NCI-H1092 (cell line): ENCODE data around the gene CAMKMT.
A peak's percentile ranks its signal among the peaks of the same experiment; 100 is the strongest.

ENCODE experiments used
- DNase-seq: peaks from one replicate; lab custom pipeline; 2025; lab: John Stamatoyannopoulos, UW

Gene CAMKMT

GRCh38 chr2:44361330-44362206 lies at the start of gene CAMKMT, which contains the start of gene PREPL:
Gene CAMKMT, plus strand, starts transcription at chr2:44361947.
Gene PREPL, minus strand, starts transcription at chr2:44361494. Its CDS starts 15,152 bp downstream, at chr2:44346342.
- peak; percentile 92 for DNase-seq

- no peak for DNase-seq
Observed at GRCh38 chr2:44314362-44314761, 47.4 kb upstream of the CAMKMT start.

DNA sequence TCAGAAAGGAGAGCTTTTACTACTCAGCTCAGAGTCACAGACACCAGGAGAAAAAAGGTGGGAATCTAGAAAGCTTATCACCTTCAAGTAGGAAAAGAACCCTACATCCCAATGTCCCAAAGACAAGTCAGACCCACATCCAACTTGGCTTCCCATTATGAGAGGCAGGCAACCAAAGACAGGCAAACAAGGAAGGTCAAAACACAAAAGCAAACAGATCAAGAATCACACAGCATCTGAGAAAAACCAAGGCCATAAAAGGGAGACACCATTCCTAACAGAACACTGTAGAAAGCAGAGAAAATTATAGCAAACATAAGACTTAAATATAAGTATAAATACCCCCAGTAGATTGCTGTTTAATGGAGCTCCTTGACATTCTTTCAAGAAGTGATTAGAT lies 45.8 kb upstream of the CAMKMT start:
- no peak for DNase-seq

DNA sequence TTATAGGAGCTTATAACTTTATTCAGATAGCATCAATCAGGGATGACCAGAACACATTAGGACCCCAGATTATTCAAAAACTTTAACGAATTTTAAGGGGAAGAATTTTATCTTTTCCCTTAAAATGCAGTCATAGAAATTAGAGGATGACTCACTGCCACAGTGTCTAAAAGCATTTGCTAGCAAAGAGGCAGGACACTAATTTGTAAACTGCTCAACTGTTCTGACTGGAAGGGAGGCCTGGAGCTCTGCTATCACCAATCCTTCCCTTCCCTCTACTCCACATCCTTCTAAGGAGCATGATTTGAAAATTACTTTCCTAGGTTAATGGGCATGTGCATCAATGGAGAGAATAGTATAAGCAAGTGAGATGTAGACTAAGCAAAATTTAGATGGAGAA lies 40.9 kb upstream of the CAMKMT start:
- DNase-seq = no peak

GRCh38 chr2:44321360-44321759 lies 40.4 kb upstream of the CAMKMT start:
- no peak for DNase-seq

DNA sequence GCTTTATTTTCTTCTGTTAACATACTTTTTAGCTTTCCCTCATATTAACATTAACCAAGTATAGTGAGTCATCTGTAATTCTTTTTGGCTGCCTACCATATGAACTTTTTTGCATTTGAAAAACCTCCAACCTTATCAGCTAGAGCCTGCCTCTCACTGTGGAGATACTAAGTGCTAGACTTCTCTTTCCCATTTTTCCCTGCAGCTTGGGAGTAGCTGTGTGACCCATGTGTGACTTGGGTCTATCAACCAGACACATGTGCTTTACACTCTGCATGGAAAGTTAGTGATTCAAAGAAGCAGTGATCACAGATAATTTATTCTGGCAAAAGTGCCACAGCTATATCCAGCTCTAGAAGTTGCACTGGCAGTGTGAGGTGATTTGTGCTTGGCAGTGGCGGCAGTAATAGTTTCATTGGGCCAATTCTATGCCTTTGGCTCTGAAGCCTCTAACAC lies 36.7 kb upstream of the CAMKMT start:
- DNase-seq = no peak

GRCh38 chr2:44325897-44326296 lies 35.9 kb upstream of the CAMKMT start:
- no peak for DNase-seq

GRCh38 chr2:44326548-44327264 lies 35.0 kb upstream of the CAMKMT start:
- no peak for DNase-seq

GRCh38 chr2:44328750-44329149 lies 33.0 kb upstream of the CAMKMT start:
- DNase-seq = no peak

DNA sequence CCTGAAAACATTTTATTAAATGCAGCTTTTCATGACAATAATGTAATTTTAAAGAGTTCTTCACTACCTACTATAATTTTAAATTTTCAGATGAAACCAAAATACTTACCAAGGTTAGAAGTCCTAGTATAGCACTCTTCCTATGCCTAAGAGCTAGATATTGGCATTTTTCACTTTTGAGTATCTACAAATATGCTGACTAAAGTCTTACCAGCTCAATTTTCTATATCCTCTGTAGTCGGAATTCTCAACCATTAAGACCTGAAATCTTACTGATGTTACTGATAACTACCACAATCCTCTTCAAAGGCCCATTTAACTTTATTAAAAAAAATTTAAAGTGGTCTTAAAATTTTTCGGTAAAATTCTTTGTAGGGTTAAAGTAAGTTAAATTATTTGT lies 32.4 kb upstream of the CAMKMT start:
- DNase-seq = no peak

- DNase-seq = no peak
Observed at GRCh38 chr2:44330801-44331200, 30.9 kb upstream of the CAMKMT start.

GRCh38 chr2:44333994-44334393 lies 27.8 kb upstream of the CAMKMT start:
- DNase-seq = no peak

GRCh38 chr2:44335806-44336538 lies 25.8 kb upstream of the CAMKMT start:
- DNase-seq = no peak

DNA sequence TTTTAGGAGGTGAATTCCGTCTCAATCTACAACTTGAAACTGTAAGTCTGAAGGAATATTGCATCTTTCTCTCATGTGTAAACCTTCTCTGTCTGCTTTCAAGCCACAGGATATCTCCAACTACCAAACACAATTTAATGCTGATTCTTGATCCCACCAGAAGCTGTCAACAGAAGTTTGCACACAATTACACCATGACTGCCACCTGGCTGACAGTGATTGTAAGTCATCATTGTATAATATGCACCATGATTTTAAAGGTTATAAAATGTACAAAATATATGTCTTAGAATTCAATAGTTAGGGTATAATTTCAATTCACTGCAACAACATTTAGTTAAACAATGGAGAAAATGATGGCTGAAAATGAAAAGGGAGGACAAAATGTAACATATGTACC lies 18.9 kb upstream of the CAMKMT start:
- no peak for DNase-seq

- DNase-seq = no peak
Observed at GRCh38 chr2:44347526-44347925, 14.2 kb upstream of the CAMKMT start.

DNA sequence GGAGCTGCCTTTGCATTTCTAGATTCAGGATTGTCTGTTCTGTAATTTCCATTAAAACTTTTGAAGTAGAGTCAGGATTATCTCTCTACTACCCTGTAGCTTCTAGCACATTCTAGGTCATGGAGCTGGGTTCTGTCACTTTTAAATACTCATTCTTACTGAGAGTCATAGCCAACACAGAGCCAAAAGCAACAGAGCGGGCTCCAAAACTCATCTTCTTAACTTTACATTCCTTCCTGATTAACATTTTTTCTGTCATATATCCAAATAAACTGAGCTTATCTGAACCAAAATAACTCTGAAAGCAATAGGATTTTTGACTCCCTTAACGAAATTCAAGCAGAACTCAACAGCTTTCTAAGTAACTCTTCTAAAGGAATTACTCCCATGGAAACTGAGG lies 13.3 kb upstream of the CAMKMT start:
- no peak for DNase-seq

DNA sequence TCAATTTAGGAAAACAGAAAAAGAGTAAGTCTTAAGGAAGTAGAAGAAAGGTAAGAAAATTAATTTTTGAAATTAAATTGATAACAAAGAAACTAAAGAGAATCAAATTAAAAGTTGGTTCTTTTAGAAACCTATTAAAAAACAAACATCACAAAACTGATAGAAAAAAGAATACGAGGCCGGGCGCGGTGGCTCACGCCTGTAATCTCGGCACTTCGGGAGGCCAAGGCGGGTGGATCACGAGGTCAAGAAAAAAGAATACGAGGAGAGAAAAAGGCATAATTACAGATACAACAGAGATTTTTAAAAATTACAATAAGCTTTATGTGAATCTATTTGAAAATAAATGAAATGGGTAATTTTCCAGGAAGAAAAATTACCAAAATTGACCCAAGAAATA lies 12.2 kb upstream of the CAMKMT start:
- DNase-seq = no peak

- no peak for DNase-seq
Observed at GRCh38 chr2:44351088-44351487, 10.7 kb upstream of the CAMKMT start.

- no peak for DNase-seq
Observed at GRCh38 chr2:44351676-44352075, 10.1 kb upstream of the CAMKMT start.

- DNase-seq = no peak
Observed at GRCh38 chr2:44352510-44352909, 9.2 kb upstream of the CAMKMT start.

GRCh38 chr2:44354761-44355160 lies 7.0 kb upstream of the CAMKMT start:
- DNase-seq = no peak

DNA sequence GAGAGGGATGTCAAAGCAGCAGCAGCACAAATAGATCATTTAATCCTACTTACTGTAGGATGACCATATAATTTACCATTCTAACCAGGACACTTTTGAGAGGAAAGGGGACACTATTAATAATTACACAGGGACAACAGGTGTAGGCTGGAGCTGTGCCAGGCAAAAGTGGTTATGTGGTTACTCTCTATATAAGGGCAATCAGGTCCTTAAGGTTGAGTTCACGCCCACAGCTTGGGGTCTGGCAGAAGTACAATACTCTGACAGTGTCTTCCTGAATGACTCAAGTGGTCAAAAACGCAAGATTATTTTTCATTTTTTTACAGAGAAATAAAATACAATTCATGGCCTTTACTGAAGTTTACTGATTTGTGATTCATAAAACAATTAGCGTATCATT lies 3.2 kb upstream of the CAMKMT start:
- no peak for DNase-seq
